ENCODE measurements around the gene PITHD1. TPM values are rescaled to one million over a fixed set of nuclear protein-coding genes. Genes with fewer than 3 reads are reported as not detected.
A peak's percentile ranks its signal among the peaks of the same experiment; 100 is the strongest.
"Not testable (repeated sequence)": the region's sequence is repeated elsewhere in the genome, so short reads cannot be mapped to it uniquely, and the experiment has no call there.

PITHD1 gene
- total RNA-seq, 2 experiments from 2014 or later = 110 to 111 TPM

DNA sequence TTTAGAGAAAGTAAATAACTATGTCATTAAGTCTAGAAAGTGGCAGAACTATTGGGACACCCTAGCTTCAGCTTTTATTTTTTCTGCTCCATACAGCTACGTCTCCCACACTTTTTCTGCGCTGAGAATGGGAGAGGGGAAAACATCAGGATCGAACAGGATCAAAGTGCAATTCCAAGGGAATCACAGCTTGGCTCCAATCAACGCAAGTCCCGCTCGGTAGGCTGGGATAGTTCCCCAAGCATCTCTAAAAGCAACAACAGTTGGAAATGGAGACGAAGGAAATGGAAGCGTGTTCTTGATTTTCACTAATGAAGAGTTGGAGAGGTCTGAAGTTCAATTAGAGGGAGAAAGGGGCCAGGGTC lies 46.5 kb downstream of the PITHD1 start:
- ChIA-PET POLR2A (interaction anchor here (0.9 to 2.3 kb wide), 12 partner anchors 15 to 456 kb away, joined by 3 to 32 read pairs (median 4); partner anchors contain the start of genes ELOA, GALE, PITHD1 and PNRC2), CTCF (interaction anchor here (0.9 to 5.5 kb wide), 3 partner anchors 14 to 133 kb away, joined by 3 to 44 read pairs (median 7); partner anchors contain the start of gene RPL11)
- Histone ChIP-seq H3K4me1 (ENCODE audit: insufficient read depth, low read length) (peaks cover 15% of the 10 kb centered on the region), H3K4me3 (ENCODE audit: low read length) (peak overlapping the region; percentile 93), H3K9me3 (ENCODE audit: control insufficient read depth in 1 of 2, insufficient read depth in 1 of 2, low read length in 2 of 2) (no peaks in the 10 kb centered on the region), H3K36me3 (ENCODE audit: insufficient read depth, low read length) (no peaks in the 10 kb centered on the region), H3K27ac (ENCODE audit: low read depth in 1 of 2, low read length in 2 of 2) (peak overlapping the region; percentile 84 to 92), H3K27me3 (ENCODE audit: control insufficient read depth in 1 of 2, insufficient read depth in 2 of 2, low read length in 2 of 2) (no peaks in the 10 kb centered on the region)
- Mint-ChIP-seq H3K27ac (peak overlapping the region; percentile 96), H3K9me3 (no peaks in the 10 kb centered on the region), H3K27me3 (no peaks in the 10 kb centered on the region), H3K4me1 (ENCODE audit: low read depth) (peaks cover 20% of the 10 kb centered on the region), H3K4me3 (peak overlapping the region; percentile 96), H3K36me3 (ENCODE audit: low read depth) (peaks cover 19% of the 10 kb centered on the region)
- no peak for DNase-seq
- TF ChIP-seq, protein P1, sequence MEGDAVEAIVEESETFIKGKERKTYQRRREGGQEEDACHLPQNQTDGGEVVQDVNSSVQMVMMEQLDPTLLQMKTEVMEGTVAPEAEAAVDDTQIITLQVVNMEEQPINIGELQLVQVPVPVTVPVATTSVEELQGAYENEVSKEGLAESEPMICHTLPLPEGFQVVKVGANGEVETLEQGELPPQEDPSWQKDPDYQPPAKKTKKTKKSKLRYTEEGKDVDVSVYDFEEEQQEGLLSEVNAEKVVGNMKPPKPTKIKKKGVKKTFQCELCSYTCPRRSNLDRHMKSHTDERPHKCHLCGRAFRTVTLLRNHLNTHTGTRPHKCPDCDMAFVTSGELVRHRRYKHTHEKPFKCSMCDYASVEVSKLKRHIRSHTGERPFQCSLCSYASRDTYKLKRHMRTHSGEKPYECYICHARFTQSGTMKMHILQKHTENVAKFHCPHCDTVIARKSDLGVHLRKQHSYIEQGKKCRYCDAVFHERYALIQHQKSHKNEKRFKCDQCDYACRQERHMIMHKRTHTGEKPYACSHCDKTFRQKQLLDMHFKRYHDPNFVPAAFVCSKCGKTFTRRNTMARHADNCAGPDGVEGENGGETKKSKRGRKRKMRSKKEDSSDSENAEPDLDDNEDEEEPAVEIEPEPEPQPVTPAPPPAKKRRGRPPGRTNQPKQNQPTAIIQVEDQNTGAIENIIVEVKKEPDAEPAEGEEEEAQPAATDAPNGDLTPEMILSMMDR (IDR thresholded peaks at IDR 0.05) = no peak
- ATAC-seq (ENCODE audit: poor library complexity) = peak; percentile 12
- intact Hi-C loops (cut with DNase I, micrococcal nuclease) = loop anchor here (1.0 to 10.0 kb wide), 4 partner anchors 14 to 1510 kb away; partner anchors contain the start of genes FUCA1 (in 1 of the 2) and TMEM50A (in 1 of the 2)

DNA sequence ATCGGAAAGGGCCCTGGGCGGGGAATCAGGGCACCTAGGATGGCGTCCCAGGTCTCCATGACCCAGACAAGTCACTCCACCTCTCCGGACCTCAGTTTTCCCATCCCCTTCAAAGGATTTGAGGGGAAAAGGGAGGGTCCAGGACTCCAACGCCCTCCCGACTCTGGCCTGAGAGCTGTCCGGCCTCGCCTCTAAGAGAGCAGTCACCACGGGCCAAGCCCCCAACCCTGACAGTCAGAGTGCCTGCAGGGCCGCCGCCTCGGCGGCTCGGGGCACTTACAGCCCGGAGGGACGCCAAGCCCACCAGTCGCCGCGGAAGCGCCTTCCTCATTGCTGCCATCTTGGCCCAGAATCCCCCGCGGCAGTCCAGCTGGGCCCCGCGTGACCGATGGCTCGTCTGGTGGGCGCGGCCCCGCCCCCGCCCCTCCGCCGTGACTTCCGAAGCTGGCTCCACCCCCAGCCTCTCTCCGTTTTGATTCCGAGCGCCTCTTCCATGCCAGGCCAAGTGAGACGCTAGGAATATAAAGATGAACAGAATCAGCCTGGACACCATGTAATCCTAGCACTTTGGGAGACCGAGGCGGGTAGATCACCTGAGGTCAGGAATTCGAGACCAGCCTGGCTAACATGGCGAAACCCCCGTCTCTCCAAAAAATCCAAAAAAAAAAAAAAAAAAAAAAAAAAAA lies 47.0 kb downstream of the PITHD1 start, which contains the start of gene HMGCL:
TSS of gene HMGCL (minus strand) at position 354 of the 686 bp plus-strand sequence. CDS start at position 340, 14 bp downstream.
- peak; percentile 94 for ATAC-seq (ENCODE audit: poor library complexity)
- intact Hi-C loops (cut with DNase I, micrococcal nuclease) = loop anchor here (1.0 to 10.0 kb wide), 4 partner anchors 13 to 1510 kb away; partner anchors contain the start of genes FUCA1 (in 1 of the 2) and TMEM50A (in 1 of the 2)
- Mint-ChIP-seq H3K36me3 (ENCODE audit: low read depth) (peaks cover 16% of the 10 kb centered on the region), H3K9me3 (no peaks in the 10 kb centered on the region), H3K27ac (peak within 1 kb of the TSS; percentile 96), H3K27me3 (no peaks in the 10 kb centered on the region), H3K4me3 (peak within 1 kb of the TSS; percentile 96), H3K4me1 (ENCODE audit: low read depth) (peaks cover 20% of the 10 kb centered on the region)
- ChIA-PET POLR2A (interaction anchor here (0.6 to 2.3 kb wide), 18 partner anchors 14 to 1019 kb away, joined by 3 to 32 read pairs (median 3); partner anchors contain the start of genes ELOA, GALE, HNRNPR and PITHD1), CTCF (interaction anchor here (0.9 to 5.5 kb wide), 4 partner anchors 15 to 134 kb away, joined by 3 to 44 read pairs (median 6); partner anchors contain the start of genes LYPLA2 and RPL11)
- TF ChIP-seq, protein P1 (IDR thresholded peaks at IDR 0.05) = no peak
- peak; percentile 72 to 94 (median 83) for DNase-seq
- Histone ChIP-seq H3K27me3 (ENCODE audit: control insufficient read depth in 1 of 2, insufficient read depth in 2 of 2, low read length in 2 of 2) (no peaks in the 10 kb centered on the region), H3K9me3 (ENCODE audit: control insufficient read depth in 1 of 2, insufficient read depth in 1 of 2, low read length in 2 of 2) (no peaks in the 10 kb centered on the region), H3K27ac (ENCODE audit: low read depth in 1 of 2, low read length in 2 of 2) (peak within 1 kb of the TSS; percentile 84 to 92), H3K4me3 (ENCODE audit: low read length) (peak within 1 kb of the TSS; percentile 93), H3K36me3 (ENCODE audit: insufficient read depth, low read length) (no peaks in the 10 kb centered on the region), H3K4me1 (ENCODE audit: insufficient read depth, low read length) (peaks cover 15% of the 10 kb centered on the region)

DNA sequence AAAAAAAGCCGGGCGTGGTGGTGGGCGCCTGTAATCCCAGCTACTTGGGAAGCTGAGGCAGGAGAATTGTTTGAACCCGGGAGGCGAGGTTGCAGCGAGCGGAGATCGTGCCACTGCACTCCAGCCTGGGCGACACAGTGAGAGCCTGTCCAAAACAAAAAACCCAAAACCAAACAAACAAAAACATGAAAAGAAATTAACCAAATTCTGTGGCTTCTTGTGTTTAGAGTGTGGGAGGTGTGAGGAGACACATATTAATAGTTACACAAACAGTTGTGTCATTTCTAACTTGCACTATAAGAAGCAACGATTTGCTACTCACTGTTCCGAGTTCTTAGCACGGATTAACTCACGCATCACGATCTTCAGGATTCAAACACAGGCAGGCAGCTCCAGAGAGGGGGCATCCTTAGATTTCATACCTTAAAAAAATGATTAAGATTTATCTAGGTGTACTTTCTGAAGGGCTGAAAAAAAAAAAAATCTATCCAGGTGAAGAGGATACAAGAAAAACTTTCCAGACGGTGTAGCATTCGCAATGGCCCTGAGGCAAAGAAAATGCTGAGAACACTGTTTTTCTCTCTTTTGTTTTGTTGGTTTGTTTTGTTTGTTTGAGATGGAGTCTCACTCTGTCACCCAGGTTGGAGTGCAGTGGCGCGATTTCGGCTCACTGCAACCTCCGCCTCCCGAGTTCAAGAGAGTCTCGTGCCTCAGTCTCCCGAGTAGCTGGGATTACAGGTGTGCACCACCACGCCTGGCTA lies 47.7 kb downstream of the PITHD1 start:
- ATAC-seq (ENCODE audit: poor library complexity) (peak; percentile 19), DNase-seq (peak in 4 of 14 experiments; percentile 9 to 45 (median 36))
- peaks cover 9% of the 10 kb centered on the region for H3K36me3 Mint-ChIP-seq (ENCODE audit: low read depth)
- peaks cover 15% of the 10 kb centered on the region for H3K4me1 ChIP-seq (ENCODE audit: insufficient read depth, low read length)
- CTCF ChIA-PET = interaction anchor here (0.9 to 5.5 kb wide), 4 partner anchors 15 to 134 kb away, joined by 3 to 44 read pairs (median 6); partner anchors contain the start of genes LYPLA2 and RPL11
- H3K27me3 Mint-ChIP-seq = no peaks in the 10 kb centered on the region
- no peaks in the 10 kb centered on the region for H3K36me3 ChIP-seq (ENCODE audit: insufficient read depth, low read length)
- intact Hi-C loops (cut with DNase I, micrococcal nuclease) = loop anchor here (1.0 to 10.0 kb wide), 4 partner anchors 12 to 1509 kb away; partner anchors contain the start of genes FUCA1 (in 1 of the 2) and TMEM50A (in 1 of the 2)
- peak overlapping the region; percentile 96 for H3K27ac Mint-ChIP-seq
- peaks cover 20% of the 10 kb centered on the region for H3K4me1 Mint-ChIP-seq (ENCODE audit: low read depth)
- H3K27me3 ChIP-seq (ENCODE audit: control insufficient read depth in 1 of 2, insufficient read depth in 2 of 2, low read length in 2 of 2) = no peaks in the 10 kb centered on the region
- POLR2A ChIA-PET = interaction anchor here (0.6 to 2.3 kb wide), 16 partner anchors 13 to 1019 kb away, joined by 3 to 32 read pairs (median 3); partner anchors contain the start of genes ELOA, GALE, HNRNPR and PITHD1
- H3K4me3 ChIP-seq (ENCODE audit: low read length) = peak overlapping the region; percentile 93
- TF ChIP-seq, protein P1 (IDR thresholded peaks at IDR 0.05) = no peak
- H3K27ac ChIP-seq (ENCODE audit: low read depth in 1 of 2, low read length in 2 of 2) = peak overlapping the region; percentile 84 to 92
- no peaks in the 10 kb centered on the region for H3K9me3 Mint-ChIP-seq
- no peaks in the 10 kb centered on the region for H3K9me3 ChIP-seq (ENCODE audit: control insufficient read depth in 1 of 2, insufficient read depth in 1 of 2, low read length in 2 of 2)
- H3K4me3 Mint-ChIP-seq = peak overlapping the region; percentile 96

DNA sequence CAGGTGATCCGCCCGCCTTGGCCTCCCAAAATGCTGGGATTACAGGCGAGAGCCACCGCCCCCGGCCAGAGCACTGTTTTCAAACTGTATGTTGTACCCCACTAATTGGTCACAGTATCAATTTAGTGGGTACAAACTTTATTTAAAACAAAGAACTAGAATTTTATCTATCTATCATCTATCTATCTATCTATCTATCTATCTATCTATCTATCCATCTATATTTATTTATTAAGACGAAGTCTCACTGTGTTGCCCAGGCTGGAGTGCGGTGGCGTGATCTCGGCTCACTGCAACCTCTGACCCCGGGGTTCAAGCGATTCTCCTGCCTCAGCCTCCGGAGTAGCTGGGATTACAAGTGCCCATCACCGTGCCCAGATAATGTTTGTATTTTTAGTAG lies 48.4 kb downstream of the PITHD1 start:
- Mint-ChIP-seq H3K4me1 (ENCODE audit: low read depth) (peaks cover 20% of the 10 kb centered on the region), H3K4me3 (peak overlapping the region; percentile 58)
- not testable (repeated sequence) for H3K36me3 Mint-ChIP-seq (ENCODE audit: low read depth); H3K4me3 ChIP-seq (ENCODE audit: low read length); H3K9me3 ChIP-seq (ENCODE audit: control insufficient read depth in 1 of 2, insufficient read depth in 1 of 2, low read length in 2 of 2); H3K27ac ChIP-seq (ENCODE audit: low read depth in 1 of 2, low read length in 2 of 2); ATAC-seq (ENCODE audit: poor library complexity); H3K9me3 Mint-ChIP-seq; H3K36me3 ChIP-seq (ENCODE audit: insufficient read depth, low read length); H3K27me3 ChIP-seq (ENCODE audit: control insufficient read depth in 1 of 2, insufficient read depth in 2 of 2, low read length in 2 of 2); H3K27me3 Mint-ChIP-seq; DNase-seq; H3K27ac Mint-ChIP-seq
- ChIA-PET CTCF (interaction anchor here (1.0 kb wide), 1 partner anchor 36 kb away, joined by 5 read pairs; the partner anchor contains the start of gene LYPLA2), POLR2A (interaction anchor here (2.1 to 2.3 kb wide), 2 partner anchors 13 to 49 kb away, joined by 10 to 17 read pairs; partner anchors contain the start of gene PITHD1)
- intact Hi-C loops (cut with DNase I, micrococcal nuclease) = loop anchor here (5.0 to 10.0 kb wide), 2 partner anchors 41 to 1508 kb away; partner anchors contain the start of genes FUCA1 (in 1 of the 2) and TMEM50A (in 1 of the 2)
- peaks cover 15% of the 10 kb centered on the region for H3K4me1 ChIP-seq (ENCODE audit: insufficient read depth, low read length)

Data from CD4-positive, alpha-beta T cell (primary cell).